Memory B cell (primary cell): ENCODE data around the gene SPOP.

ENCODE experiments used
- ATAC-seq: fragments of 150-1000 bp; cut with Tn5 transposase; 2 replicates; pipeline ENCODE4 v1.10.0; 2021; ENCODE audit warnings: low read depth, mild to moderate bottlenecking, moderate library complexity
- DNase-seq, 2 donors: peaks; one replicate each; pipeline ENCODE4 v3.0.0; 2022; ENCODE audit warnings: low spot score in 2 of 2
- H3K27ac Mint-ChIP-seq: one replicate; pipeline ENCODE4 v1.8.0; 2022; ENCODE audit warnings: mild to moderate bottlenecking, moderate library complexity, mixed read lengths
- H3K27me3 Mint-ChIP-seq: one replicate; pipeline ENCODE4 v1.8.0; 2022; ENCODE audit warnings: mixed read lengths
- H3K36me3 Mint-ChIP-seq: one replicate; pipeline ENCODE4 v1.8.0; 2022; ENCODE audit warnings: mild to moderate bottlenecking, mixed read lengths
- H3K4me1 Mint-ChIP-seq: one replicate; pipeline ENCODE4 v1.8.0; 2022; ENCODE audit warnings: mixed read lengths
- H3K4me3 Mint-ChIP-seq: one replicate; pipeline ENCODE4 v1.8.0; 2022; ENCODE audit warnings: mild to moderate bottlenecking, moderate library complexity, mixed read lengths
- H3K9me3 Mint-ChIP-seq: one replicate; pipeline ENCODE4 v1.8.0; 2022; ENCODE audit warnings: mixed read lengths

SPOP gene

GRCh38 chr17:49603720-49604119 lies 74.2 kb downstream of the SPOP start:
- peaks cover 42% of the 10 kb centered on the region for H3K36me3 Mint-ChIP-seq
- DNase-seq, result no peak
- no peak for ATAC-seq
- H3K27ac Mint-ChIP-seq, result no peak overlapping the region
- no peaks in the 10 kb centered on the region for H3K4me1 Mint-ChIP-seq
- no peak overlapping the region for H3K4me3 Mint-ChIP-seq
- no peaks in the 10 kb centered on the region for H3K27me3 Mint-ChIP-seq
- no peaks in the 10 kb centered on the region for H3K9me3 Mint-ChIP-seq

GRCh38 chr17:49603238-49603637 lies 74.7 kb downstream of the SPOP start:
- Mint-ChIP-seq H3K4me1 (no peaks in the 10 kb centered on the region), H3K4me3 (no peak overlapping the region), H3K27me3 (no peaks in the 10 kb centered on the region), H3K27ac (no peak overlapping the region), H3K9me3 (no peaks in the 10 kb centered on the region), H3K36me3 (peaks cover 45% of the 10 kb centered on the region)
- DNase-seq (no peak), ATAC-seq (no peak)

GRCh38 chr17:49602783-49603182 lies 75.1 kb downstream of the SPOP start:
- DNase-seq (no peak), ATAC-seq (no peak)
- Mint-ChIP-seq H3K4me3 (no peak overlapping the region), H3K27ac (no peak overlapping the region), H3K9me3 (no peaks in the 10 kb centered on the region), H3K27me3 (no peaks in the 10 kb centered on the region), H3K4me1 (no peaks in the 10 kb centered on the region), H3K36me3 (peaks cover 47% of the 10 kb centered on the region)

GRCh38 chr17:49600949-49601348 lies 76.9 kb downstream of the SPOP start:
- ATAC-seq (no peak), DNase-seq (no peak)
- H3K4me3 Mint-ChIP-seq, result no peak overlapping the region
- no peaks in the 10 kb centered on the region for H3K9me3 Mint-ChIP-seq
- H3K27ac Mint-ChIP-seq, result no peak overlapping the region
- H3K4me1 Mint-ChIP-seq, result no peaks in the 10 kb centered on the region
- H3K27me3 Mint-ChIP-seq, result no peaks in the 10 kb centered on the region
- peaks cover 51% of the 10 kb centered on the region for H3K36me3 Mint-ChIP-seq

- H3K4me1 Mint-ChIP-seq, result no peaks in the 10 kb centered on the region
- no peak overlapping the region for H3K4me3 Mint-ChIP-seq
- no peak for DNase-seq
- no peak overlapping the region for H3K27ac Mint-ChIP-seq
- peaks cover 46% of the 10 kb centered on the region for H3K36me3 Mint-ChIP-seq
- H3K27me3 Mint-ChIP-seq, result no peaks in the 10 kb centered on the region
- ATAC-seq, result no peak
- no peaks in the 10 kb centered on the region for H3K9me3 Mint-ChIP-seq
Measured at GRCh38 chr17:49598918-49599317, 79.0 kb downstream of the SPOP start.

- no peak for ATAC-seq
- Mint-ChIP-seq H3K36me3 (peaks cover 47% of the 10 kb centered on the region), H3K4me1 (no peaks in the 10 kb centered on the region), H3K27ac (no peak overlapping the region), H3K27me3 (no peaks in the 10 kb centered on the region), H3K4me3 (no peak overlapping the region), H3K9me3 (no peaks in the 10 kb centered on the region)
- no peak for DNase-seq
Measured at GRCh38 chr17:49597928-49598655, 79.8 kb downstream of the SPOP start.

- Mint-ChIP-seq H3K36me3 (peaks cover 43% of the 10 kb centered on the region), H3K27ac (no peak overlapping the region), H3K9me3 (no peaks in the 10 kb centered on the region), H3K4me3 (no peak overlapping the region), H3K27me3 (no peaks in the 10 kb centered on the region), H3K4me1 (no peaks in the 10 kb centered on the region)
- DNase-seq (no peak), ATAC-seq (no peak)
Measured at GRCh38 chr17:49597436-49597835, 80.5 kb downstream of the SPOP start.

GRCh38 chr17:49596613-49597244 lies 81.2 kb downstream of the SPOP start:
- Mint-ChIP-seq H3K4me3 (no peak overlapping the region), H3K36me3 (peaks cover 47% of the 10 kb centered on the region)

GRCh38 chr17:49595980-49596379 lies 81.9 kb downstream of the SPOP start:
- Mint-ChIP-seq H3K9me3 (no peaks in the 10 kb centered on the region), H3K27ac (no peak overlapping the region), H3K27me3 (no peaks in the 10 kb centered on the region), H3K4me1 (no peaks in the 10 kb centered on the region), H3K4me3 (no peak overlapping the region), H3K36me3 (peaks cover 44% of the 10 kb centered on the region)
- ATAC-seq, result no peak
- DNase-seq, result no peak

More at GRCh38 chr17:49596613-49597244, 81.2 kb downstream of the SPOP start:
- ATAC-seq (no peak), DNase-seq (no peak)
- Mint-ChIP-seq H3K4me1 (no peaks in the 10 kb centered on the region), H3K9me3 (no peaks in the 10 kb centered on the region), H3K27me3 (no peaks in the 10 kb centered on the region), H3K27ac (no peak overlapping the region)

GRCh38 chr17:49595328-49595727 lies 82.6 kb downstream of the SPOP start:
- DNase-seq, result no peak
- H3K27me3 Mint-ChIP-seq, result no peaks in the 10 kb centered on the region
- no peak for ATAC-seq
- H3K9me3 Mint-ChIP-seq, result no peaks in the 10 kb centered on the region
- H3K36me3 Mint-ChIP-seq, result peaks cover 39% of the 10 kb centered on the region
- H3K27ac Mint-ChIP-seq, result no peak overlapping the region
- H3K4me1 Mint-ChIP-seq, result no peaks in the 10 kb centered on the region
- no peak overlapping the region for H3K4me3 Mint-ChIP-seq

GRCh38 chr17:49592263-49592662 lies 85.6 kb downstream of the SPOP start:
- Mint-ChIP-seq H3K36me3 (peaks cover 22% of the 10 kb centered on the region), H3K27ac (peak overlapping the region; percentile 19), H3K9me3 (no peaks in the 10 kb centered on the region), H3K27me3 (no peaks in the 10 kb centered on the region), H3K4me1 (no peaks in the 10 kb centered on the region), H3K4me3 (no peak overlapping the region)
- DNase-seq (no peak), ATAC-seq (no peak)

- DNase-seq (no peak), ATAC-seq (no peak)
- Mint-ChIP-seq H3K9me3 (no peaks in the 10 kb centered on the region), H3K4me1 (no peaks in the 10 kb centered on the region), H3K36me3 (peaks cover 14% of the 10 kb centered on the region), H3K27ac (no peak overlapping the region), H3K4me3 (no peak overlapping the region), H3K27me3 (no peaks in the 10 kb centered on the region)
Measured at GRCh38 chr17:49590874-49591273, 87.0 kb downstream of the SPOP start.

- Mint-ChIP-seq H3K4me3 (no peak overlapping the region), H3K27ac (no peak overlapping the region), H3K9me3 (no peaks in the 10 kb centered on the region), H3K4me1 (no peaks in the 10 kb centered on the region), H3K27me3 (no peaks in the 10 kb centered on the region), H3K36me3 (peaks cover 11% of the 10 kb centered on the region)
- DNase-seq (no peak), ATAC-seq (no peak)
Measured at GRCh38 chr17:49589577-49589927, 88.3 kb downstream of the SPOP start.

GRCh38 chr17:49588726-49589576 lies 88.9 kb downstream of the SPOP start:
- no peak for DNase-seq
- Mint-ChIP-seq H3K27ac (no peak overlapping the region), H3K9me3 (no peaks in the 10 kb centered on the region), H3K36me3 (peaks cover 11% of the 10 kb centered on the region), H3K4me1 (no peaks in the 10 kb centered on the region), H3K27me3 (no peaks in the 10 kb centered on the region), H3K4me3 (no peak overlapping the region)
- ATAC-seq, result no peak
